PFSK-1 (cell line): Measurements from ENCODE around the gene MAPT.

Source experiments
- FOXP2 ChIP-seq: optimal IDR thresholded peaks from 2 replicates; pipeline ENCODE3; 2011; ENCODE audit warnings: borderline replicate concordance, control low read depth, inconsistent platforms; ENCODE audit not compliant: insufficient read depth; ENCODE audit errors: extremely low read length, extremely low read depth
- POLR2AphosphoS5 ChIP-seq: IDR thresholded peaks from 2 replicates; pipeline ENCODE4 v1.6.1; 2012; ENCODE audit warnings: low read depth, mild to moderate bottlenecking, control low read depth, low read length, moderate library complexity
- REST ChIP-seq, 2 experiments: IDR thresholded peaks; 2 replicates each; pipeline versions ENCODE4 v1.6.1 to v1.8.0; 2011 to 2012; ENCODE audit warnings: low read depth in 2 of 2, low read length in 2 of 2, control low read depth in 1 of 2, inconsistent platforms in 1 of 2, mild to moderate bottlenecking in 1 of 2, moderate library complexity in 1 of 2; ENCODE audit not compliant: insufficient read depth in 1 of 2
- SIN3A ChIP-seq: IDR thresholded peaks from 2 replicates; pipeline ENCODE4 v1.6.1; 2012; ENCODE audit warnings: mild to moderate bottlenecking, low read length, moderate library complexity, borderline replicate concordance; ENCODE audit not compliant: insufficient read depth
- TAF1 ChIP-seq: IDR thresholded peaks from 2 replicates; pipeline ENCODE4 v1.6.1; 2012; ENCODE audit warnings: low read length, control low read depth, borderline replicate concordance; ENCODE audit not compliant: insufficient read depth

The MAPT gene

GRCh38 chr17:46030752-46031151 lies 136.4 kb downstream of the MAPT start:
- TF ChIP-seq TAF1 (no peak), REST (IDR thresholded peaks at IDR 0.05; ENCODE audit: insufficient read depth in 1 of 2, low read depth in 2 of 2, low read length in 2 of 2) (no peak), SIN3A (no peak), FOXP2 (no peak), POLR2AphosphoS5 (no peak)

GRCh38 chr17:46031440-46031839 lies 137.1 kb downstream of the MAPT start:
- TF ChIP-seq POLR2AphosphoS5 = no peak
- TF ChIP-seq SIN3A = no peak
- no peak for TF ChIP-seq REST (IDR thresholded peaks at IDR 0.05; ENCODE audit: insufficient read depth in 1 of 2, low read depth in 2 of 2, low read length in 2 of 2)
- no peak for TF ChIP-seq TAF1
- TF ChIP-seq FOXP2 = no peak

GRCh38 chr17:46031920-46032319 lies 137.6 kb downstream of the MAPT start:
- TF ChIP-seq REST (IDR thresholded peaks at IDR 0.05; ENCODE audit: insufficient read depth in 1 of 2, low read depth in 2 of 2, low read length in 2 of 2) = no peak
- TF ChIP-seq FOXP2 = no peak
- no peak for TF ChIP-seq TAF1
- no peak for TF ChIP-seq SIN3A
- TF ChIP-seq POLR2AphosphoS5 = no peak

- no peak for TF ChIP-seq TAF1
- no peak for TF ChIP-seq SIN3A
- TF ChIP-seq FOXP2 = no peak
- TF ChIP-seq POLR2AphosphoS5 = no peak
- TF ChIP-seq REST (IDR thresholded peaks at IDR 0.05; ENCODE audit: insufficient read depth in 1 of 2, low read depth in 2 of 2, low read length in 2 of 2) = no peak
These were observed 138.6 kb downstream of the MAPT start for GRCh38 chr17:46032909-46033308.

GRCh38 chr17:46033392-46033791 lies 139.0 kb downstream of the MAPT start:
- TF ChIP-seq REST (IDR thresholded peaks at IDR 0.05; ENCODE audit: insufficient read depth in 1 of 2, low read depth in 2 of 2, low read length in 2 of 2) (no peak), SIN3A (no peak), POLR2AphosphoS5 (no peak), FOXP2 (no peak), TAF1 (no peak)
